ENCODE measurements around the gene ASTN2.

ASTN2 gene

DNA sequence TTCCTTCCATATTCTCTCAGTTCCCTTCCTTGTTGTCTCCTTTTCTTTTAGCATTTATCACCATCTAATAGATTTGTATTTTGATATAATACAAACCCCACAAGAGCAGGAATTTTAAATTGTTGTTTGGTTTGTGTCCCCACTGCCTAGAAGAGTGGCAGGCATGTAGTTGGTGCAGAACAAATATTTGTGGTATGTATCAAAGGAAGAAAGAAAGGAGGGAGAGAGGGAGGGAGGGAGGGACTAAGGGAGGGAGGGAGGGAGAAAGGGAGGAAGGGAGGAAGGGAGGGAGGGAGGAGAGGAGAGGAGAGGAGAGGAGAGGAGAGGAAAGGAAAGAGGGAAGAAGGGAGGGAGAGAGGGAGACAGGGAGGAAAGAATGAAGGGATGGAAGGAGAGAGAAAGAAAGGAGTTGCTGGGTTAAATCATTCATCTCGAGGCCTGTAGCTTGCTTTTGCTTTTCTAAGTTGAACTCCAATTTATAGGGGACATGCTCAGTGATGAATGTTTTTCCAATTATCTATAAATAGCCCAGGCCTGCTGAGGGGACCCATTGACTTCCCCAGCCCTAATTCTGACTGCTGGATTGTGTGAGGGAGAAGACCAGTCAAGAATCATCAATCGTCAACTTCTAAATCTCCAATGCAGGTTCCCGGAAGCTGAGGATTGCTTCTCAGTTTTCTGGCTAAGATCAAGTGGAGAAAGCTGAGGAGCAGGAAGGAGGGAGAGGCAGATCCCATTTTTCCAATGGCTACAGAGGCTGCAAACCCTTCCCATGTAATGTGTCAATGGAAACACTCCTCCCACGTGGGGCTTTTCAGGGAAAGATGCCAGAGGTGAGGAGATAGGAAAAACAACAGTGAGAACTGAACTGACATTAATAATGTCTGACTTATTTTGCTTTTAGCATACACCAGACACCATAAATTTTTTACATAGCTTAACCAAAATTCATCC lies 320.7 kb downstream of the ASTN2 start:
- H3K36me3 Mint-ChIP-seq: no peaks in the 10 kb centered on the region
- H3K27me3 Mint-ChIP-seq: no peaks in the 10 kb centered on the region
- H3K4me3 Mint-ChIP-seq: no peak overlapping the region
- H3K9me3 Mint-ChIP-seq: no peaks in the 10 kb centered on the region
- H3K4me1 Mint-ChIP-seq: no peaks in the 10 kb centered on the region
- H3K27ac Mint-ChIP-seq: no peak overlapping the region

DNA sequence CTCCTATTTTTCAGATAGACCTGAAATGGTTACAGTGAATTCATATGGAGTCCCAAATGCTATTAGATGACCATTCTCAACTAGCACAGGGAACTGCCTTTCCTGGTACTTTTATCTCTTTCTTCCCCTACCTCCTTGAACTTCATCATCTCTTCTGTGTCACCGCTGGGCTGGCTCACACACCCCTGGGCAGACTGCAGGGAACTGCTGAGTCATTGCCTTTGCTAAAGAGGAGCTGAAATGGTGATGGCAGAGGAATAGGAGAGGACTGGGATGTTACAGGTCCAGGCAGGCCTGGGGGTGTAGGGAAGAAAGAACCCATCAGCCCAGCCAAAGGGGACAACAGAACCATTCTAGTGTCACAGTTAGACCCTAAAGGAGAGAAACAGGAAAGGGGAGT lies 322.3 kb downstream of the ASTN2 start:
- no peaks in the 10 kb centered on the region for H3K4me1 Mint-ChIP-seq
- no peaks in the 10 kb centered on the region for H3K9me3 Mint-ChIP-seq
- H3K27me3 Mint-ChIP-seq: no peaks in the 10 kb centered on the region
- H3K27ac Mint-ChIP-seq: no peak overlapping the region
- H3K36me3 Mint-ChIP-seq: no peaks in the 10 kb centered on the region
- H3K4me3 Mint-ChIP-seq: no peak overlapping the region

DNA sequence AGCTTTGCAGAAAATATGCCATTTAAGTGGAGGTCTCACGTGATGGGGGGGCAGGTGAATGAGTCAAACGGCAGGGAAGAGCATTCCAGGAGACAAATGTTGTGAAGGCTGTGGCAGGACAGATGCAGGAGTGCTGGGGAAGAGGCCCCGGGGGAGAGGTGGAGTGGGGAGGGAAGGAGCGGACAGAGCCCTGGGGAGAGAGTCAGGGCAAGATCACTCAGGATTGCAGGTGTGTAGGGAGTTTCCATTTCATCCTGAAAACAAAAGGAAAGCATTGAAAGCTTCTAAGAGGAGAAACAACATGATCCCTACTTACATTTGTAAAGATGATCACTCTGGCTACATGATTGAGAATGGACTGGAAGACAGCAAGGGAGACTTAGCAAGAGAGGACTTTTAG lies 323.3 kb downstream of the ASTN2 start:
- Mint-ChIP-seq H3K4me1 (no peaks in the 10 kb centered on the region), H3K9me3 (no peaks in the 10 kb centered on the region), H3K27ac (no peak overlapping the region), H3K36me3 (no peaks in the 10 kb centered on the region), H3K4me3 (no peak overlapping the region), H3K27me3 (no peaks in the 10 kb centered on the region)

DNA sequence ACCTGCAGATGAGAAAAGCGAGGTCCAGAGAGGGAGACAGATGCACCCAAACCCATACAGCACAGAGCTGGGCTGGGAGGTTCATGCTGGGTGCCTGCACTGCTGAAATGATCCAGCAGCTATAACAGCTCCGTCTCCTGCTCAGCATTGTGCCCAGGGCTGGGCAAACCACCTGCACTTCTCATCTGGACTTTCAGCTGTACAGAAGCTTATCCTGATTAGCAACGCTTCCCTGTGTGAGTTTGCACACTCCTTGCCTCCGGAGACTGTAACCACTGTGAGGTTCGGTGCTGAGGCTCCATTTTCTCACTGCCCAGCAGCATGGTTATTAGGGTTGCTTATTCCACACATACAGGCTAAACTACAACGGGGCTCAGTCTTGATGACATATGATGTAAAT lies 326.1 kb downstream of the ASTN2 start:
- Mint-ChIP-seq H3K36me3 (no peaks in the 10 kb centered on the region), H3K9me3 (no peaks in the 10 kb centered on the region), H3K27me3 (no peaks in the 10 kb centered on the region), H3K27ac (no peak overlapping the region), H3K4me3 (no peak overlapping the region), H3K4me1 (no peaks in the 10 kb centered on the region)

DNA sequence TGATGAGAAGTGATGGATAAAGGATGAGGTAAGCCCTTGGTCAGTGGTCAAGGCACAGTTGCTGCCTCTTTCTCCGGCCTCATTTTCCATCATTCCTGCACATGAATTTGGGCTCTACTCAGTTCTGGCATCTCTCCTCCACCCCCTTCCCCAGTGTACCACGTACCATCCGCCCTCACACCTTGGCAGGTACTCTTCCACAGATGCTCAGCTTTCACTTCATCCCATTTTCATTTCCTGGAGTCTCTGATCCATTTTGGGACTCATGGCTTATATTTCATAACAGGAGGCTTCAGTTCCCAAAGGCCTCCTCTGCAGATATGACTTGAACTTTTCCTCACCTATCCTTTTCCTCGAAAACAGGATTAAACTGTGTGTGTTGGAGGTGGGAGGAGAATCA lies 326.7 kb downstream of the ASTN2 start:
- Mint-ChIP-seq H3K4me3 (no peak overlapping the region), H3K36me3 (no peaks in the 10 kb centered on the region), H3K9me3 (no peaks in the 10 kb centered on the region), H3K27ac (no peak overlapping the region), H3K27me3 (no peaks in the 10 kb centered on the region), H3K4me1 (no peaks in the 10 kb centered on the region)

DNA sequence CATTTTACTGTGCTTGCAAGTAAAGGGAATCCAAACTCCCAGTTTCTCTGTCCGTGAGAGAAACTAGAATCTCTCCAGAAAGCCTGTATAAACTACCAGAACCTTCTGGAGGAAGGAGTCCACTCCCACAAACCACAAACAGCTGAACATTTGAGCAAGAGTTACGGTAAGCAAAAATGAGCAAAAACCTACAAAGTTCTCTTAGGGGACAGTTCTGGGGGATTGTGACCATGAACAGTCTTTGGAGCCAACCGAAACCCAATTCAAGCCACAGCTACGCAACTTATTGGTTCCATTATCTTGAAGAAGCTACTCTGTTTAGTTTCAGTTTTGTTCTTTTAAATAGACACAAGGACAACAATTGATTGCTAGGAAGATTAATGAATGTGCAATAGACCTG lies 330.6 kb downstream of the ASTN2 start:
- no peaks in the 10 kb centered on the region for H3K4me1 Mint-ChIP-seq
- no peaks in the 10 kb centered on the region for H3K36me3 Mint-ChIP-seq
- no peaks in the 10 kb centered on the region for H3K9me3 Mint-ChIP-seq
- H3K27ac Mint-ChIP-seq: no peak overlapping the region
- no peaks in the 10 kb centered on the region for H3K27me3 Mint-ChIP-seq
- no peak overlapping the region for H3K4me3 Mint-ChIP-seq

DNA sequence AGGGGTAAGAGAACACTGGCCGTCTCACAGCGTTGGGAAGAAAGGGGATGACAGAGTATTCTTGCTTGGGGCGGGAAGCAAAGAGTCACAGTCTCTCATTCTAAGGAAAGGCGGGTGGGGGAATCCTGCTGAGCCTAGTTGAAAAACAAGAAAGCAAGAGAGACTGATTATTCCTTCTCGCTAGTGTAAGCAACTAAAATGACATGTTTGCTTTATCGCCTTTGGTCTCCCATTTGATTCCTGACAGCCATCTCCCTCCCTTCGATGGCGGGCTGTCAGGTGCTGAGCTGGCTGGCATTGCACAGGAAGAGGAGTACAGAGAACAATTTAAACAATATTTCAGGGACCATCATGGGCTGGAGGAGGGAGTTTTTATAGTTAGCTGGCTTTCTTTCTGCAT lies 331.3 kb downstream of the ASTN2 start:
- no peaks in the 10 kb centered on the region for H3K4me1 Mint-ChIP-seq
- H3K27ac Mint-ChIP-seq: no peak overlapping the region
- no peak overlapping the region for H3K4me3 Mint-ChIP-seq
- H3K36me3 Mint-ChIP-seq: no peaks in the 10 kb centered on the region
- H3K27me3 Mint-ChIP-seq: no peaks in the 10 kb centered on the region
- no peaks in the 10 kb centered on the region for H3K9me3 Mint-ChIP-seq

DNA sequence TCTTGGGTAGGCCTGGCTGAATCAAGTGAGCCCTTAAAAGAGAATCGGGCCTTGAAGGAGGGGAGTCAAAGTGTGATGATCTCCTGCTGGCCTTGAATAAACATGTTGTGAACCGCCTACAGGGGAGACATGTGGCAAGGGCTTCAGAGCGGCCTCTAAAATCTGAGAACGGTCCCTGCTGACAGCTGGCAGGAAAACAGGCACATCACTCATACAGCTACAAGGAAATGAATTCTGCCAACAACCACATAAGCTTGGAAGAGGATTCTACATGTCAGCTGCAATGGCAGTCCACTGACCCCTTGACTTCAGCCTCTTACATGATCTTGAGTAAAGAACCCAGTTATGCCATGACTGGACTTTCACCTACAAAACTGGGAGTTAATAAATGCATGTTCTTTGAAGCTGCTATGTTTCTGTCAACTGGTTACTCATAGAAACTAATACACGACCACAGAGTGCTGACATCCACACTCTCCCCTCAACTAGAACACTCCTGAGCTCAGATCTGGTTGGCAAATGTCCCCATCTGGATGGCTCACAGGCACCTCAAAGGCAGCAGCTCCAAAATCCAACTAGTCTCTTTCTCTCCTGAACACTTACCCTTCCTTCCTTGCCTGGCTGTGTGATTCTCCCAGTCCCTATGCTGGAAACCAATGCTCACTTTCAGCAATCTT lies 333.1 kb downstream of the ASTN2 start:
- H3K36me3 Mint-ChIP-seq: no peaks in the 10 kb centered on the region
- no peaks in the 10 kb centered on the region for H3K9me3 Mint-ChIP-seq
- no peak overlapping the region for H3K27ac Mint-ChIP-seq
- no peak overlapping the region for H3K4me3 Mint-ChIP-seq
- H3K4me1 Mint-ChIP-seq: no peaks in the 10 kb centered on the region
- no peaks in the 10 kb centered on the region for H3K27me3 Mint-ChIP-seq

DNA sequence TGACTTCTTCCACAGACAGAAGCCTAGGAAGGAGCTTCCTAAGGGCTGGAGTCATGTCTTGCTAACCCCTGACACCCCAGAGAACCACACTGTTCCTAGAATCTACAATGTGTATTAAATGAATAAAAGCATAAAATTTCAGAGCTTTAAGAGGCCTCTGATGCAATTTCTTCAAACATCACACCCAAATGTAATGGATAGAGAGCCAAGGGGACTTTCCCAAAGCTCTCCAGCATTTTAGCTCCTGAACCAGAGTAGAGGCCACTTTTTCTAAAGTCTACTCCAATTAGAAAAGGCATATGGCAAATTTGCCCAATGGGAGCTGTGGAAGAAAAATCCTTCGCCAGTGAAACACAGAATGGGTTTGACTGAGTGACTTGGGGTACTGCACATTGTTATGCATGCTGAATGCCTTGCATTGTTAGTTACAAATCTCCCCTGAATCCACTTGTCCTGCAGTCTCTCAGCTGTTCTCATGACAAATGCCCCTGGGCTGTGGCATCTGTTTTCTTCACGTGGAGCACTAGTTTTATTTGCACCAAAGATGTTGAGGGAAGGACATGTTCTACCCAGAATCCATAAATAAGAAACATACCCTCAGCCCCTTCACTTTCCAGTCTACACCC lies 334.0 kb downstream of the ASTN2 start:
- H3K4me1 Mint-ChIP-seq: no peaks in the 10 kb centered on the region
- no peaks in the 10 kb centered on the region for H3K27me3 Mint-ChIP-seq
- no peak overlapping the region for H3K27ac Mint-ChIP-seq
- H3K36me3 Mint-ChIP-seq: no peaks in the 10 kb centered on the region
- H3K9me3 Mint-ChIP-seq: no peaks in the 10 kb centered on the region
- no peak overlapping the region for H3K4me3 Mint-ChIP-seq

DNA sequence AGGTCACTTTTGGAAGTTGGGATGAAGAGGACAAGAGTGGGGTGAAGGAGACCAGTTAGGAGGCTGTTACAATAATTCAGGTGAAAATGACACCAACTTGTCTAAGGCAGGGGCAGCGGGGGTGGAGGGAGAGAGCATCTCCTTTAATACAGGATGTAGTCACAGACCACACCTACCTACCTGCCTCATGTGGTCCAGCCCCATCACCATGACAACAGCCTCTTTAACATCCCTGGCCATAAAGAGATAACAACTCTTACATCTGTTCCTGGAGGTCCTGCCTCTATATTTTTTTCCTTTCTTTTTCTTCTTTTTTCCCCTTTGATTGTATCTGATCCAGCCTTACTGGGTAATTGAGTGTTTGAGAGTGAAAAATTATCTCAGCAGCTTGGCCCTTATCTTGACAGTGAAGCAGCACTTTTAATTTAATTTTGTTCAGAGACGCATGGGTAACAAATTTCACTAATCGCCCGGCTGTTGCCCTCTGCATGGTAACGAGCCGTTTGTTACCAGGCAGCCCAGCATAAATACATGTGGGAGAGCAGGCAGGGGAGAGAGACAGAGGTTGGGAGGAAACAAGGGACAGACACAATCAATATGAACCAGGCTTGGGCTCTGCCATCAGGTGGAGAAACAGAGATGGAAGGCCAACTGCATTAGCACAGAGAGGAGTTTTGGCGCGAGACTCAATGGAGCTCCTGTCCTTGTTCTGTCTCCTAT lies 338.1 kb downstream of the ASTN2 start:
- no peaks in the 10 kb centered on the region for H3K4me1 Mint-ChIP-seq
- peaks cover 14% of the 10 kb centered on the region for H3K9me3 Mint-ChIP-seq
- H3K4me3 Mint-ChIP-seq: no peak overlapping the region
- H3K27me3 Mint-ChIP-seq: peaks cover 3% of the 10 kb centered on the region
- no peak overlapping the region for H3K27ac Mint-ChIP-seq
- H3K36me3 Mint-ChIP-seq: peaks cover 2% of the 10 kb centered on the region

DNA sequence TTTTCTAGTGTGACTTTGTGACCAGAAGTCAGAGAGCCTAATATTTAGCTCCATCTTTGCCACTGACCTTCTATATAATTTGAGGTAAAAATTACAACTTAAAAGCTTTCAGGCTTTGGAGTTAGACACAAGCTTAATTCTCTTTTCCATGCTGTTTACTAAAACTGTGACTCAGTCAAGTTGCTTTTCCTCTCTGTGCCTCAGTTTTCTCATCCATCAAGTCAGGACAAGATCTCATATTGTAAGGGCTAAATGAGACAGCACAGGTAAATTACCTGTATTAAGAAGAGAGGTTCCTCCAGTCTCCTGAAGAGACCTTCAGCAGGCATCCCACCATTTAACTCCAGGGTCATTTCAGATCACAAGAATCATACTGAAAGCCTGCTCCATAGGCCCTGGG lies 339.2 kb downstream of the ASTN2 start:
- H3K4me1 Mint-ChIP-seq: no peaks in the 10 kb centered on the region

DNA sequence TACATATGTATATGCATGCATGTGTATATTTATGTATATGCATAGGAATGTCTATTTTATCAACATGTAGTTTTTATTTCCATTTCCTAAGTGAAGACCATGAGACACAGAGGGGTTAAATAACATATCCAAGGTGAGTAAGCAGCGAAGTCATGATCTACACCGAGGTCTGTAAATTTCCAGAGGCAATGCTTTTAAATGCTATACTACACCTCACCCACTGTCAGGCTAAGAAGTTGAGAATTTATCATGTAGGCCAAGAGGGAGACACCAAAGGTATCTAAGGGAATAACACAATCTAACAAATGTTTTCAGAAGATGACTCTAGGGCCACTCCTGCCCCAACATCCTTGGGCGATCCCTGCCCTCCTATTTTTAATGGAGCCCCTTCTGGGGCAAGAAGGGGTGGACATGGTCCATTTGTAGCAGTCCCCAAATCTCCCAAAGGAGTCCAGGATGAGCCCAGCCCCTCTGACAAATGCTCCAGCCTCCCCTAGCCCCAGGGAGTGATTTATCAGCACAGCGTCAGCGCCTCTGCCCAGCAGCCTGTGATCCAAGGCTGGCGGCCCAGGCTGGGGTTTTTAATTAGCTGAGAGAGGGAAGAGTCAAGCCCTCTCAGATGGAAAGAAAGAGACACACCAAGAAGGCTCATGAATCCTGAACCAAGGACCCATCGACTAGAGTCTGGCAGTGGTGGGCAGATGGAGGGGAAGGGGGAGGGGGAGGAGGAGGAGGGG lies 339.9 kb downstream of the ASTN2 start:
- Mint-ChIP-seq H3K36me3 (peaks cover 2% of the 10 kb centered on the region), H3K4me3 (no peak overlapping the region)

More for the DNA sequence above, 339.2 kb downstream of the ASTN2 start:
- peaks cover 14% of the 10 kb centered on the region for H3K9me3 Mint-ChIP-seq
- peaks cover 3% of the 10 kb centered on the region for H3K27me3 Mint-ChIP-seq
- H3K4me3 Mint-ChIP-seq: no peak overlapping the region
- H3K36me3 Mint-ChIP-seq: peaks cover 2% of the 10 kb centered on the region
- no peak overlapping the region for H3K27ac Mint-ChIP-seq

DNA sequence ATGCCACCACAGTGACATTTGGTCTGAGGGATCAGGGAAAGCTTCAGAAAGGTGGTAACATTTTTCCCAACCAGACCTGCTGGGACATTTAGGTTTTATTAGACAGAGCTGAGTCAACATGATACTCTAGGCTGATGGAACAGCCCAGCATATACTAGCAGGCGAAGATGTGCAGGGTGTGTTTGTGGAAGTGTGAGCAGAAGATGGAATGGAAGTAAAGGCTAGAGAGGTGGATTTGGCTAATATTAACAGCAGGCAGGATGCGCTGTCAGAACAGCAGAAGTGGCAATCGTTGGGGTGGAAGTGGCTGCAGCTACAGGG lies 340.6 kb downstream of the ASTN2 start:
- Mint-ChIP-seq H3K4me1 (no peaks in the 10 kb centered on the region), H3K36me3 (peaks cover 2% of the 10 kb centered on the region), H3K27me3 (peaks cover 3% of the 10 kb centered on the region), H3K27ac (no peak overlapping the region), H3K9me3 (peaks cover 14% of the 10 kb centered on the region), H3K4me3 (no peak overlapping the region)

More for the DNA sequence above, 339.9 kb downstream of the ASTN2 start:
- peaks cover 3% of the 10 kb centered on the region for H3K27me3 Mint-ChIP-seq
- no peak overlapping the region for H3K27ac Mint-ChIP-seq
- no peaks in the 10 kb centered on the region for H3K4me1 Mint-ChIP-seq
- H3K9me3 Mint-ChIP-seq: peaks cover 14% of the 10 kb centered on the region

DNA sequence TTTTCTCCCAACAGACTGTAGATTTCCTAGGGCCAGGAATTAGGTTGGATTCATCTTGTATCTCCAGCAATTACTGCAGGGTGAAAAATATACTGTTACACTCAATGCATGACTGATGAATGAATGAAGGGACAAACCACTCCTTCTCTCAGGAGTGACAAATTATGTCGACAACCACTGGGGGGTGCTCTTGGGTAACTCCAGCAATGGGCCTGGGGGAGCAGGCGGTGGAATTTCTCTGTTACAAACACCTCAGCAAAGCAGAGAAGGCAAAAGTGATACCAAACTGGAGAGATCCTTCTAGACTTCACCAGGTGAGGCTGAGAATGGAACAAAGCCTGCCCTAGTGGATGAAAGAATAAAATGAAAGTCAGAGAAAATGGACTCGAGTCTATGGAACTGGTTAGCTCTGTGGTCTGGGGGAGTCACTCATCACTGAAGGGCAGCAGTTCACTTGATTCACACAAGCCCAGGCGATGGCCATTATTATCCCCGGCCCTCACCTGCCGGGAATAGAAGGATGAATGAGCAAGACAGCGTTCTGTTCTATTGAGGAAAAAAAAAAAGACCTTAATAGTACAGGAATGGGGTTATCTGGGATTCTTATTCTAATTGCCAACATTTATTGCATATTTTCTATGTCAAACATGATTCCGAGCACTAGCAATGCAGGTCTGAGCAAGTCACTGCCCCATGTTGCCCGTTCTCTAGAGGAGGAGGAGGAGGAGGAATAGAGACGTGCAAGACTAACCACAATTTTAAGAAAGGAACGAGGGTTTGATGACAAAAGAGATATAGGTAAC lies 341.1 kb downstream of the ASTN2 start:
- Mint-ChIP-seq H3K4me1 (no peaks in the 10 kb centered on the region), H3K4me3 (no peak overlapping the region), H3K27ac (no peak overlapping the region), H3K36me3 (peaks cover 2% of the 10 kb centered on the region), H3K9me3 (peaks cover 14% of the 10 kb centered on the region), H3K27me3 (peaks cover 3% of the 10 kb centered on the region)

Data from activated naive CD4-positive, alpha-beta T cell treated with anti-CD3 and anti-CD28 coated beads, Interleukin-2, amount 50 U/mL, for 24 hours (primary cell).